MCF 10A (cell line): ENCODE results near the gene EWSR1. TPM values are rescaled to one million over a fixed set of nuclear protein-coding genes. Genes with fewer than 3 reads are reported as not detected.

Source experiments
- BruUV-seq: library from RNA; stranded (reverse); fragments of 400-500 nt; replicated peaks from 2 replicates; lab custom pipeline; 2021; lab: Mats Ljungman, UMichigan
- CTCF ChIA-PET: fragments of 300-600 bp; sonication (Branson Sonifier 250); formaldehyde crosslinking; extraction: SDS; loops from one replicate; lab custom pipeline; 2021; ENCODE audit warnings: antibody characterized with exemption, inconsistent platforms; lab: Yijun Ruan, JAX
- POLR2A ChIA-PET: fragments of 300-600, 350-650 bp; sonication (Branson Sonifier 250); formaldehyde crosslinking; extraction: SDS; loops from one replicate; lab custom pipeline; 2020; ENCODE audit warnings: antibody characterized with exemption, inconsistent platforms; lab: Yijun Ruan, JAX
- DNase-seq: peaks from one replicate; pipeline ENCODE4 v3.0.0-alpha.2; 2018; ENCODE audit not compliant: unreplicated experiment
- H3K27ac Mint-ChIP-seq: one replicate; pipeline ENCODE4 v1.8.0; 2022; ENCODE audit warnings: mild to moderate bottlenecking, low read depth, mixed read lengths; ENCODE audit not compliant: unreplicated experiment
- H3K27me3 Mint-ChIP-seq: one replicate; pipeline ENCODE4 v1.8.0; 2022; ENCODE audit warnings: mixed read lengths; ENCODE audit not compliant: insufficient read depth, unreplicated experiment
- H3K36me3 Mint-ChIP-seq: one replicate; pipeline ENCODE4 v1.8.0; 2022; ENCODE audit warnings: mild to moderate bottlenecking, moderate library complexity, mixed read lengths; ENCODE audit not compliant: insufficient read depth, unreplicated experiment
- H3K4me1 Mint-ChIP-seq: one replicate; pipeline ENCODE4 v1.8.0; 2022; ENCODE audit warnings: mixed read lengths; ENCODE audit not compliant: insufficient read depth, unreplicated experiment
- H3K4me3 Mint-ChIP-seq: one replicate; pipeline ENCODE4 v1.8.0; 2022; ENCODE audit warnings: mild to moderate bottlenecking, moderate library complexity, mixed read lengths; ENCODE audit not compliant: unreplicated experiment
- H3K9me3 Mint-ChIP-seq: one replicate; pipeline ENCODE4 v1.8.0; 2022; ENCODE audit warnings: mixed read lengths; ENCODE audit not compliant: unreplicated experiment
- CTCF ChIP-seq: fragments of 200-600 bp; IDR thresholded peaks from one replicate; pipeline ENCODE4 v1.8.0; 2022; ENCODE audit warnings: antibody characterized with exemption, mild to moderate bottlenecking; ENCODE audit not compliant: unreplicated experiment
- intact Hi-C: fragments of 100-400 bp; cut with micrococcal nuclease; formaldehyde crosslinking; loops from 2 replicates; pipeline ENCODE4 v1.14.1; 2022
- total RNA-seq: library from RNA; stranded (reverse); gene quantifications from 2 replicates; pipeline ENCODE4 v1.2.3, GENCODE V29; 2022

Gene EWSR1
- total RNA-seq, 1 experiment from 2014 or later = 486 TPM

GRCh38 chr22:29259253-29259899 is 8.7 kb upstream of the EWSR1 start:
- POLR2A ChIA-PET = no interaction called here
- H3K4me3 Mint-ChIP-seq = no peak overlapping the region
- BruUV-seq = no TSS peak
- H3K4me1 Mint-ChIP-seq = no peaks in the 10 kb centered on the region
- no peaks in the 10 kb centered on the region for H3K27me3 Mint-ChIP-seq
- CTCF ChIA-PET = no interaction called here
- H3K27ac Mint-ChIP-seq = no peak overlapping the region
- TF ChIP-seq CTCF = no peak
- intact Hi-C loops = no loop called here
- DNase-seq = no peak
- peaks cover 6% of the 10 kb centered on the region for H3K36me3 Mint-ChIP-seq
- no peaks in the 10 kb centered on the region for H3K9me3 Mint-ChIP-seq

- POLR2A ChIA-PET = no interaction called here
- BruUV-seq = no TSS peak
- Mint-ChIP-seq H3K4me1 (no peaks in the 10 kb centered on the region), H3K4me3 (no peak overlapping the region), H3K27me3 (no peaks in the 10 kb centered on the region), H3K27ac (no peak overlapping the region), H3K9me3 (no peaks in the 10 kb centered on the region), H3K36me3 (peaks cover 13% of the 10 kb centered on the region)
- DNase-seq = no peak
- TF ChIP-seq CTCF = no peak
- CTCF ChIA-PET = interaction anchor here (1.2 kb wide), 1 partner anchor 14 kb away, joined by 7 read pairs; no protein-coding TSS in a partner anchor
- intact Hi-C loops = no loop called here
Measured at GRCh38 chr22:29260031-29260560, 8.0 kb upstream of the EWSR1 start.

- POLR2A ChIA-PET = no interaction called here
- no peak overlapping the region for H3K4me3 Mint-ChIP-seq
- CTCF ChIA-PET = interaction anchor here (1.2 kb wide), 1 partner anchor 15 kb away, joined by 7 read pairs; no protein-coding TSS in a partner anchor
- TF ChIP-seq CTCF = no peak
- no TSS peak for BruUV-seq
- peaks cover 14% of the 10 kb centered on the region for H3K36me3 Mint-ChIP-seq
- H3K4me1 Mint-ChIP-seq = no peaks in the 10 kb centered on the region
- intact Hi-C loops = no loop called here
- H3K9me3 Mint-ChIP-seq = no peaks in the 10 kb centered on the region
- H3K27ac Mint-ChIP-seq = no peak overlapping the region
- no peak for DNase-seq
- no peaks in the 10 kb centered on the region for H3K27me3 Mint-ChIP-seq
Measured at GRCh38 chr22:29260601-29261315, 7.3 kb upstream of the EWSR1 start.

GRCh38 chr22:29263791-29264276 is 4.2 kb upstream of the EWSR1 start:
- BruUV-seq = no TSS peak
- CTCF ChIA-PET = interaction anchor here (1.6 kb wide), 1 partner anchor 18 kb away, joined by 11 read pairs; no protein-coding TSS in a partner anchor
- no peak overlapping the region for H3K27ac Mint-ChIP-seq

More at GRCh38 chr22:29263791-29264276, 4.2 kb upstream of the EWSR1 start:
- Mint-ChIP-seq H3K36me3 (peaks cover 20% of the 10 kb centered on the region), H3K4me1 (peaks cover 9% of the 10 kb centered on the region), H3K9me3 (no peaks in the 10 kb centered on the region), H3K27me3 (no peaks in the 10 kb centered on the region), H3K4me3 (no peak overlapping the region)
- POLR2A ChIA-PET = interaction anchor here (0.6 kb wide), 2 partner anchors 77 to 496 kb away, joined by 3 to 4 read pairs; no protein-coding TSS in a partner anchor
- TF ChIP-seq CTCF = no peak
- no peak for DNase-seq
- intact Hi-C loops = no loop called here
